CD4-positive, alpha-beta T cell (primary cell): ENCODE data around the gene PYDC1. TPM values are rescaled to one million over a fixed set of nuclear protein-coding genes. Genes with fewer than 3 reads are reported as not detected.

Experiments
- ATAC-seq: fragments of 200-7000 bp; cut with Tn5 transposase; one replicate; pipeline ENCODE4 v1.10.0; 2022; ENCODE audit warnings: mild to moderate bottlenecking; ENCODE audit not compliant: poor library complexity
- CTCF ChIA-PET: fragments of 350-600 bp; sonication (Branson Sonifier 250); formaldehyde crosslinking; loops from one replicate; lab custom pipeline; 2021; ENCODE audit warnings: antibody characterized with exemption, inconsistent platforms; lab: Charles Lee
- POLR2A ChIA-PET: fragments of 350-600 bp; sonication (Branson Sonifier 250); formaldehyde crosslinking; loops from one replicate; lab custom pipeline; 2021; ENCODE audit warnings: antibody characterized with exemption, inconsistent platforms; lab: Charles Lee
- DNase-seq, 14 experiments: peaks; one replicate each; pipeline ENCODE4 v3.0.0-alpha.2; 2013 to 2020; ENCODE audit warnings: mixed read lengths in 2 of 14
- H3K27ac ChIP-seq, 2 donors: one replicate each; pipeline versions ENCODE4 v1.5.1 to v1.7.0; 2013; ENCODE audit warnings: low read length in 2 of 2, low read depth in 1 of 2, mild to moderate bottlenecking in 1 of 2
- H3K27me3 ChIP-seq, 2 experiments: 1 replicate in 1 of 2; 2 replicates in 1 of 2; pipeline versions ENCODE4 v1.6.1 to v1.7.0; 2013; ENCODE audit warnings: low read length in 2 of 2, control low read depth in 1 of 2, mild to moderate bottlenecking in 1 of 2, moderate library complexity in 1 of 2; ENCODE audit not compliant: insufficient read depth in 2 of 2, control insufficient read depth in 1 of 2
- H3K36me3 ChIP-seq: one replicate; pipeline ENCODE4 v1.6.1; 2013; ENCODE audit warnings: low read length, control low read depth; ENCODE audit not compliant: insufficient read depth
- H3K4me1 ChIP-seq: one replicate; pipeline ENCODE4 v1.6.1; 2013; ENCODE audit warnings: low read length, control low read depth; ENCODE audit not compliant: insufficient read depth
- H3K4me3 ChIP-seq: one replicate; pipeline ENCODE4 v1.5.1; 2013; ENCODE audit warnings: mild to moderate bottlenecking, low read length, moderate library complexity
- H3K9me3 ChIP-seq, 2 experiments: 1 replicate in 1 of 2; 2 replicates in 1 of 2; pipeline versions ENCODE4 v1.6.1 to v1.7.0; 2013; ENCODE audit warnings: low read length in 2 of 2, mild to moderate bottlenecking in 2 of 2, control low read depth in 1 of 2, moderate library complexity in 1 of 2; ENCODE audit not compliant: control insufficient read depth in 1 of 2, insufficient read depth in 1 of 2
- H3K27ac Mint-ChIP-seq: one replicate; pipeline ENCODE4 v1.8.0; 2020; ENCODE audit warnings: mixed read lengths
- H3K27me3 Mint-ChIP-seq: one replicate; pipeline ENCODE4 v1.8.0; 2021; ENCODE audit warnings: mixed read lengths
- H3K36me3 Mint-ChIP-seq: one replicate; pipeline ENCODE4 v1.8.0; 2021; ENCODE audit warnings: low read depth, mixed read lengths
- H3K4me1 Mint-ChIP-seq: one replicate; pipeline ENCODE4 v1.8.0; 2021; ENCODE audit warnings: low read depth, mixed read lengths
- H3K4me3 Mint-ChIP-seq: one replicate; pipeline ENCODE4 v1.8.0; 2020; ENCODE audit warnings: mild to moderate bottlenecking, mixed read lengths
- H3K9me3 Mint-ChIP-seq: one replicate; pipeline ENCODE4 v1.8.0; 2020; ENCODE audit warnings: mixed read lengths
- intact Hi-C, 2 experiments: fragments of 100-400 bp; cut with DNase I in 1 of 2; cut with micrococcal nuclease in 1 of 2; formaldehyde crosslinking; loops; one replicate each; pipeline versions ENCODE4 v1.15.1 to v1.9.0; 2023 to 2025; cut with DNase I, micrococcal nuclease
- total RNA-seq, 174 experiments: library from RNA in 2 of 174; stranded (reverse) in 2 of 174; gene quantifications; one replicate each; pipeline ENCODE4 v1.2.3 and lab custom pipeline; 2021 to 2026
- TF ChIP-seq, protein P1 (sequence below): fragments of 200-600 bp; IDR thresholded peaks from one replicate; pipeline ENCODE4 v1.8.0; 2022; ENCODE audit warnings: antibody characterized with exemption, mild to moderate bottlenecking

PYDC1 gene
- total RNA-seq, 2 experiments from 2014 or later, result not detected

GRCh38 chr16:31206776-31207175 lies 10.2 kb downstream of the PYDC1 start:
- Histone ChIP-seq H3K9me3 (no peaks in the 10 kb centered on the region), H3K27me3 (no peaks in the 10 kb centered on the region), H3K4me1 (peaks cover 11% of the 10 kb centered on the region), H3K4me3 (no peak overlapping the region), H3K36me3 (no peaks in the 10 kb centered on the region), H3K27ac (no peak overlapping the region)
- TF ChIP-seq, protein P1, sequence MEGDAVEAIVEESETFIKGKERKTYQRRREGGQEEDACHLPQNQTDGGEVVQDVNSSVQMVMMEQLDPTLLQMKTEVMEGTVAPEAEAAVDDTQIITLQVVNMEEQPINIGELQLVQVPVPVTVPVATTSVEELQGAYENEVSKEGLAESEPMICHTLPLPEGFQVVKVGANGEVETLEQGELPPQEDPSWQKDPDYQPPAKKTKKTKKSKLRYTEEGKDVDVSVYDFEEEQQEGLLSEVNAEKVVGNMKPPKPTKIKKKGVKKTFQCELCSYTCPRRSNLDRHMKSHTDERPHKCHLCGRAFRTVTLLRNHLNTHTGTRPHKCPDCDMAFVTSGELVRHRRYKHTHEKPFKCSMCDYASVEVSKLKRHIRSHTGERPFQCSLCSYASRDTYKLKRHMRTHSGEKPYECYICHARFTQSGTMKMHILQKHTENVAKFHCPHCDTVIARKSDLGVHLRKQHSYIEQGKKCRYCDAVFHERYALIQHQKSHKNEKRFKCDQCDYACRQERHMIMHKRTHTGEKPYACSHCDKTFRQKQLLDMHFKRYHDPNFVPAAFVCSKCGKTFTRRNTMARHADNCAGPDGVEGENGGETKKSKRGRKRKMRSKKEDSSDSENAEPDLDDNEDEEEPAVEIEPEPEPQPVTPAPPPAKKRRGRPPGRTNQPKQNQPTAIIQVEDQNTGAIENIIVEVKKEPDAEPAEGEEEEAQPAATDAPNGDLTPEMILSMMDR, result no peak
- DNase-seq (no peak), ATAC-seq (no peak)
- Mint-ChIP-seq H3K4me3 (peak overlapping the region; percentile 30), H3K36me3 (peaks cover 6% of the 10 kb centered on the region), H3K27me3 (no peaks in the 10 kb centered on the region), H3K4me1 (peaks cover 14% of the 10 kb centered on the region), H3K27ac (no peak overlapping the region), H3K9me3 (no peaks in the 10 kb centered on the region)
- intact Hi-C loops, result loop anchor here in 1 of 2 experiments (10.0 kb wide), 3 partner anchors 62 to 668 kb away; partner anchors contain the start of genes ZNF267 and ZNF843
- POLR2A ChIA-PET, result no interaction called here
- CTCF ChIA-PET, result no interaction called here

- no peaks in the 10 kb centered on the region for H3K36me3 ChIP-seq
- Mint-ChIP-seq H3K4me1 (peaks cover 30% of the 10 kb centered on the region), H3K36me3 (peaks cover 13% of the 10 kb centered on the region), H3K9me3 (no peaks in the 10 kb centered on the region), H3K27me3 (no peaks in the 10 kb centered on the region), H3K27ac (no peak overlapping the region), H3K4me3 (peak overlapping the region; percentile 43)
- CTCF ChIA-PET, result no interaction called here
- intact Hi-C loops, result loop anchor here (5.0 to 10.0 kb wide), 4 partner anchors 60 to 670 kb away; partner anchors contain the start of genes ZNF843 (in 2 of the 2) and ZNF267 (in 1 of the 2)
- DNase-seq (no peak), ATAC-seq (no peak)
- H3K27me3 ChIP-seq, result no peaks in the 10 kb centered on the region
- H3K4me3 ChIP-seq, result no peak overlapping the region
- H3K4me1 ChIP-seq, result peaks cover 28% of the 10 kb centered on the region
- H3K27ac ChIP-seq, result no peak overlapping the region
- POLR2A ChIA-PET, result interaction anchor here (0.7 to 5.9 kb wide), 2 partner anchors 26 to 63 kb away, joined by 3 to 119 read pairs; partner anchors contain the start of gene FUS
- H3K9me3 ChIP-seq, result no peaks in the 10 kb centered on the region
- TF ChIP-seq, protein P1, result no peak
Measured at GRCh38 chr16:31204871-31205666, 11.9 kb downstream of the PYDC1 start.

GRCh38 chr16:31202414-31203375 lies 14.2 kb downstream of the PYDC1 start, which contains the start of gene PYCARD:
Gene PYCARD, minus strand, starts transcription at chr16:31202760. Its CDS starts 70 bp downstream, at chr16:31202690.
- peak in 7 of 14 experiments; percentile 24 to 64 (median 43) for DNase-seq
- peak within 1 kb of the TSS; percentile 94 for H3K4me3 Mint-ChIP-seq

More at GRCh38 chr16:31202414-31203375, 14.2 kb downstream of the PYDC1 start, which contains the start of gene PYCARD:
- peak within 1 kb of the TSS in 1 of 2 donors; percentile 60 for H3K27ac ChIP-seq
- H3K36me3 Mint-ChIP-seq, result peaks cover 35% of the 10 kb centered on the region
- no peaks in the 10 kb centered on the region for H3K9me3 Mint-ChIP-seq
- H3K9me3 ChIP-seq, result no peaks in the 10 kb centered on the region
- H3K4me3 ChIP-seq, result peak within 1 kb of the TSS; percentile 92
- ChIA-PET POLR2A (interaction anchor here (0.6 to 8.6 kb wide), 18 partner anchors 12 to 512 kb away, joined by 3 to 119 read pairs (median 5); partner anchors contain the start of genes ARMC5, FUS, KAT8 and PYDC1), CTCF (interaction anchor here (0.6 to 1.0 kb wide), 3 partner anchors 22 to 76 kb away, joined by 3 to 6 read pairs (median 4); no protein-coding TSS in a partner anchor)
- intact Hi-C loops, result loop anchor here (5.0 to 10.0 kb wide), 4 partner anchors 58 to 672 kb away; partner anchors contain the start of genes ZNF843 (in 2 of the 2) and ZNF267 (in 1 of the 2)
- ATAC-seq, result peak; percentile 27
- no peaks in the 10 kb centered on the region for H3K27me3 ChIP-seq
- no peaks in the 10 kb centered on the region for H3K27me3 Mint-ChIP-seq
- peak within 1 kb of the TSS; percentile 90 for H3K27ac Mint-ChIP-seq
- H3K4me1 Mint-ChIP-seq, result peaks cover 53% of the 10 kb centered on the region
- H3K36me3 ChIP-seq, result peaks cover 4% of the 10 kb centered on the region
- peaks cover 45% of the 10 kb centered on the region for H3K4me1 ChIP-seq
- TF ChIP-seq, protein P1, result no peak
